SK-N-SH treated with all-trans-retinoic acid at 6 μM for 48 hours (cell line): Measurements from ENCODE around the gene RNF169.

ENCODE experiments used
- ATAC-seq: fragments of 200-7000 bp; cut with Tn5 transposase; 3 replicates; pipeline ENCODE4 v1.9.1; 2020; ENCODE audit warnings: mild to moderate bottlenecking, moderate library complexity
- BACH2 ChIP-seq: fragments of 250-450 bp; sonication (Bioruptor Pico); IDR thresholded peaks from 2 replicates; pipeline ENCODE4 v1.9.0; 2021; ENCODE audit warnings: mild to moderate bottlenecking, borderline replicate concordance
- CREB5 ChIP-seq: fragments of 250-450 bp; sonication (Bioruptor Pico); IDR thresholded peaks from 2 replicates; pipeline ENCODE4 v1.5.1; 2020; ENCODE audit warnings: low read depth, mild to moderate bottlenecking, moderate library complexity
- CSDC2 ChIP-seq: fragments of 250-450 bp; sonication (Bioruptor Pico); IDR thresholded peaks from 2 replicates; pipeline ENCODE4 v1.5.0; 2020; ENCODE audit warnings: mild to moderate bottlenecking, moderate library complexity
- ESRRG ChIP-seq: fragments of 250-450 bp; sonication (Bioruptor Pico); IDR thresholded peaks from 2 replicates; pipeline ENCODE4 v1.6.1; 2021; ENCODE audit warnings: mild to moderate bottlenecking
- GLIS3 ChIP-seq: fragments of 250-450 bp; sonication (Bioruptor Pico); IDR thresholded peaks from 2 replicates; pipeline ENCODE4 v1.5.0; 2020; ENCODE audit warnings: mild to moderate bottlenecking, moderate library complexity
- ISL1 ChIP-seq: fragments of 250-450 bp; sonication (Bioruptor Pico); IDR thresholded peaks from 2 replicates; pipeline ENCODE4 v2.1.2; 2022; ENCODE audit warnings: mild to moderate bottlenecking, moderate library complexity
- OSR1 ChIP-seq: fragments of 250-450 bp; sonication (Bioruptor Pico); IDR thresholded peaks from 2 replicates; pipeline ENCODE4 v1.8.0; 2022; ENCODE audit warnings: moderate library complexity, mild to moderate bottlenecking, inconsistent platforms
- POU6F1 ChIP-seq: fragments of 250-450 bp; sonication (Bioruptor Pico); IDR thresholded peaks from 2 replicates; pipeline ENCODE4 v1.8.0; 2021; ENCODE audit warnings: low read depth, mild to moderate bottlenecking, moderate library complexity, borderline replicate concordance
- PPARA ChIP-seq: fragments of 250-450 bp; sonication (Bioruptor Pico); IDR thresholded peaks from 2 replicates; pipeline ENCODE4 v1.5.0; 2020; ENCODE audit warnings: mild to moderate bottlenecking, borderline replicate concordance
- RARB ChIP-seq: fragments of 250-450 bp; sonication (Bioruptor Pico); IDR thresholded peaks from 2 replicates; pipeline ENCODE4 v1.8.0; 2021; ENCODE audit warnings: mild to moderate bottlenecking, moderate library complexity
- SNAI2 ChIP-seq: fragments of 250-450 bp; sonication (Bioruptor Pico); IDR thresholded peaks from 2 replicates; pipeline ENCODE4 v1.5.0; 2020; ENCODE audit warnings: mild to moderate bottlenecking, moderate library complexity
- TCF4 ChIP-seq: fragments of 250-450 bp; sonication (Bioruptor Pico); IDR thresholded peaks from 2 replicates; pipeline ENCODE4 v1.8.0; 2021; ENCODE audit warnings: mild to moderate bottlenecking, moderate library complexity, borderline replicate concordance
- TOX ChIP-seq: fragments of 250-450 bp; sonication (Bioruptor Pico); IDR thresholded peaks from 2 replicates; pipeline ENCODE4 v1.8.0; 2021; ENCODE audit warnings: mild to moderate bottlenecking, moderate library complexity, borderline replicate concordance
- ZC3H10 ChIP-seq: fragments of 250-450 bp; sonication (Bioruptor Pico); IDR thresholded peaks from 2 replicates; pipeline ENCODE4 v1.5.1; 2021; ENCODE audit warnings: mild to moderate bottlenecking, moderate library complexity
- ZFP30 ChIP-seq: fragments of 450-650 bp; formaldehyde crosslinking; IDR thresholded peaks from 2 replicates; pipeline ENCODE4 v1.5.0; 2022; ENCODE audit warnings: mild to moderate bottlenecking, moderate library complexity
- ZNF70 ChIP-seq: fragments of 450-650 bp; formaldehyde crosslinking; IDR thresholded peaks from 2 replicates; pipeline ENCODE4 v1.5.0; 2020; ENCODE audit warnings: mild to moderate bottlenecking, moderate library complexity
- ZNF8 ChIP-seq: fragments of 450-650 bp; formaldehyde crosslinking; IDR thresholded peaks from 2 replicates; pipeline ENCODE4 v1.5.0; 2020; ENCODE audit warnings: mild to moderate bottlenecking, moderate library complexity
- TF ChIP-seq, protein P1 (sequence below): fragments of 250-450 bp; sonication (Bioruptor Pico); IDR thresholded peaks from 2 replicates; pipeline ENCODE4 v1.5.0; 2020; ENCODE audit warnings: mild to moderate bottlenecking, moderate library complexity
- TF ChIP-seq, protein P2 (sequence below): fragments of 250-450 bp; sonication (Bioruptor Pico); IDR thresholded peaks from 2 replicates; pipeline ENCODE4 v1.8.0; 2020; ENCODE audit warnings: mild to moderate bottlenecking, moderate library complexity, borderline replicate concordance
- TF ChIP-seq, protein P3 (sequence below): fragments of 250-450 bp; sonication (Bioruptor Pico); IDR thresholded peaks from 2 replicates; pipeline ENCODE4 v1.5.1; 2021; ENCODE audit warnings: mild to moderate bottlenecking, moderate library complexity

RNF169 gene

DNA sequence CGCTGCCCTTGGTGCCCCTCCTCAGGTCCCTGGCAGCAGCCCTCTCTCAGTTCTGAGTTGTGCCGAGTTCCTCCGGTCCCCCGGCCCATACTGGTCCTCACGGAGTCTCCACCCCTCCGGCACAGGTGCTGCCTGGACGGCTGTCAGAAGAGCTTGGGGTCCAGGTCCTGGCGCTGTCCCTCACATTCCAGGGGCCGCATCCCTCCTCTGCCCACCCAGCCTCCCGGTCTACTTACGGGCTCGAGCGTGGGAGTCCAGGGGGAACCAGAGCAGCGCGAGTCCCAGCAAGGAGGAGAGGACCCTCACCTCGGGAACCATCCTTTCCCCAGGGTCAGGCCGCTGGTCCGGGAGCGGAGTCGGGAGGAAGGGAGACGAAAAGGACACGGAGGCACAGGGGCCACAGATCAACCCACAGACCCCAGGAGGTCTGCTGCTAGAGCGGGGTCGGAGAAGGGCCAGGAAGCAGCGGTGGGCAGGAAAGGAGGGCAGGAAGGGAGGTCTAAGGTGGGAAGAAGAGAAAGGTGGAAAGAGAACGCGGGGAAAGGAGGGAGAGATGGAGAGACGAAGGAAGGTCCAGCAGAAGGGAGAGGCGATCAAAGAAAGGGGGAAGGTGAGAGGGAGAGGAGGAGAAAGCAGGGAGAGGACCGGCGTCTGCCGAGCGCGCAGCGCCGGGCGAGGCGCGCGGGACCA lies 17.9 kb upstream of the RNF169 start:
- no peak for TF ChIP-seq ESRRG
- no peak for TF ChIP-seq ZC3H10 (CRISPR knock-in tag)
- TF ChIP-seq, protein P1, sequence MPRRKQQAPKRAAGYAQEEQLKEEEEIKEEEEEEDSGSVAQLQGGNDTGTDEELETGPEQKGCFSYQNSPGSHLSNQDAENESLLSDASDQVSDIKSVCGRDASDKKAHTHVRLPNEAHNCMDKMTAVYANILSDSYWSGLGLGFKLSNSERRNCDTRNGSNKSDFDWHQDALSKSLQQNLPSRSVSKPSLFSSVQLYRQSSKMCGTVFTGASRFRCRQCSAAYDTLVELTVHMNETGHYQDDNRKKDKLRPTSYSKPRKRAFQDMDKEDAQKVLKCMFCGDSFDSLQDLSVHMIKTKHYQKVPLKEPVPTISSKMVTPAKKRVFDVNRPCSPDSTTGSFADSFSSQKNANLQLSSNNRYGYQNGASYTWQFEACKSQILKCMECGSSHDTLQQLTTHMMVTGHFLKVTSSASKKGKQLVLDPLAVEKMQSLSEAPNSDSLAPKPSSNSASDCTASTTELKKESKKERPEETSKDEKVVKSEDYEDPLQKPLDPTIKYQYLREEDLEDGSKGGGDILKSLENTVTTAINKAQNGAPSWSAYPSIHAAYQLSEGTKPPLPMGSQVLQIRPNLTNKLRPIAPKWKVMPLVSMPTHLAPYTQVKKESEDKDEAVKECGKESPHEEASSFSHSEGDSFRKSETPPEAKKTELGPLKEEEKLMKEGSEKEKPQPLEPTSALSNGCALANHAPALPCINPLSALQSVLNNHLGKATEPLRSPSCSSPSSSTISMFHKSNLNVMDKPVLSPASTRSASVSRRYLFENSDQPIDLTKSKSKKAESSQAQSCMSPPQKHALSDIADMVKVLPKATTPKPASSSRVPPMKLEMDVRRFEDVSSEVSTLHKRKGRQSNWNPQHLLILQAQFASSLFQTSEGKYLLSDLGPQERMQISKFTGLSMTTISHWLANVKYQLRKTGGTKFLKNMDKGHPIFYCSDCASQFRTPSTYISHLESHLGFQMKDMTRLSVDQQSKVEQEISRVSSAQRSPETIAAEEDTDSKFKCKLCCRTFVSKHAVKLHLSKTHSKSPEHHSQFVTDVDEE (CRISPR knock-in tag), result no peak
- TF ChIP-seq CREB5 (CRISPR knock-in tag), result no peak
- no peak for TF ChIP-seq CSDC2 (CRISPR knock-in tag)
- TF ChIP-seq SNAI2 (CRISPR knock-in tag), result no peak
- no peak for TF ChIP-seq PPARA (CRISPR knock-in tag)
- TF ChIP-seq, protein P2, sequence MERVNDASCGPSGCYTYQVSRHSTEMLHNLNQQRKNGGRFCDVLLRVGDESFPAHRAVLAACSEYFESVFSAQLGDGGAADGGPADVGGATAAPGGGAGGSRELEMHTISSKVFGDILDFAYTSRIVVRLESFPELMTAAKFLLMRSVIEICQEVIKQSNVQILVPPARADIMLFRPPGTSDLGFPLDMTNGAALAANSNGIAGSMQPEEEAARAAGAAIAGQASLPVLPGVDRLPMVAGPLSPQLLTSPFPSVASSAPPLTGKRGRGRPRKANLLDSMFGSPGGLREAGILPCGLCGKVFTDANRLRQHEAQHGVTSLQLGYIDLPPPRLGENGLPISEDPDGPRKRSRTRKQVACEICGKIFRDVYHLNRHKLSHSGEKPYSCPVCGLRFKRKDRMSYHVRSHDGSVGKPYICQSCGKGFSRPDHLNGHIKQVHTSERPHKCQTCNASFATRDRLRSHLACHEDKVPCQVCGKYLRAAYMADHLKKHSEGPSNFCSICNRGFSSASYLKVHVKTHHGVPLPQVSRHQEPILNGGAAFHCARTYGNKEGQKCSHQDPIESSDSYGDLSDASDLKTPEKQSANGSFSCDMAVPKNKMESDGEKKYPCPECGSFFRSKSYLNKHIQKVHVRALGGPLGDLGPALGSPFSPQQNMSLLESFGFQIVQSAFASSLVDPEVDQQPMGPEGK (CRISPR knock-in tag), result no peak
- TF ChIP-seq TCF4 (CRISPR knock-in tag), result no peak
- TF ChIP-seq ZNF8, result no peak
- ATAC-seq, result no peak

DNA sequence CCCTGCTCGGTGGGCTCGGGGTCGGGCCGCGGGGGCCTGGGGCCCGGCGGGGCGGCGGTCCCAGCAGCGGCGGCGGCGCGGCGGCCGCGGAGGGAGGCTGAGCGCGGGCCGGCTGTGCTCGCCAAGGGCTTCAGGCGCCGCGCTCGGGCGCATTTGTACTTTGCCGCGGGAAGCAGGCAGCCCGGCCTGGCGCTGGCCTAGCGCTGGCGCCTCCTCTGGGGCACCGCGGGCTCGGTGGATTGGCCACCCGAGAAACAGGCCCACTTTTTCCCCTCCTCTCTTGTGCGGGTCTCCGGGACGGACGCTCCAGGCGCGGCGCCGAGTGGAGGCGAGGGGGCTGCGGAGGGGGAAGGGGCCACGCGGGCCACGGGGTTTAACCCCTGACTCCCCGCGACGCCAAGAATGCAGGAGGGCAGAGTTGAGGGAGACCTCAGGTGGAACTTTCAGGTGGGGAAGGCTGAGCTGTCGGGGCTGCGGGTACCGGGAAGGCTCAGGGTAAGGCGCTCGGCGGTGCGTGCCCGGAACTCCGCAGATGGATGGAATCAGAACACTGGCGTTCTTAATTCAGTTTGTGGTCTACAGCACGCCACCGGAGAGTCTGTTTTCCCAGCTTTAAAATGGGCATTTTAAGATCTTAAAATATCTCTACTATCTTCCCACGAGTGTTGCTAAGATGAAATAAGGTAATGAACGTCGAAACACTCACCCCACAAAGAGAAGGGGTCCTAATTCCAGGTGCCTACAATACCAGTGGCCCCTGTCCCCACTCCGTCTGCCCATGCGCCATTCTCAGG lies 17.2 kb upstream of the RNF169 start, which contains the start of gene CHRDL2:
TSS of gene CHRDL2 (minus strand) at position 126 of the 794 bp plus-strand sequence. CDS start 538 bp downstream, outside the sequence.
- ATAC-seq, result peak; percentile 64
- TF ChIP-seq ZNF70 (CRISPR knock-in tag) (no peak), CSDC2 (CRISPR knock-in tag) (no peak), BACH2 (CRISPR knock-in tag) (no peak), RARB (CRISPR knock-in tag) (no peak), ZFP30 (CRISPR knock-in tag) (no peak), ISL1 (CRISPR knock-in tag) (no peak), ZNF8 (no peak), PPARA (CRISPR knock-in tag) (no peak), SNAI2 (CRISPR knock-in tag) (no peak), OSR1 (CRISPR knock-in tag) (no peak)
- TF ChIP-seq, protein P1 (CRISPR knock-in tag), result no peak
- TF ChIP-seq, protein P3, sequence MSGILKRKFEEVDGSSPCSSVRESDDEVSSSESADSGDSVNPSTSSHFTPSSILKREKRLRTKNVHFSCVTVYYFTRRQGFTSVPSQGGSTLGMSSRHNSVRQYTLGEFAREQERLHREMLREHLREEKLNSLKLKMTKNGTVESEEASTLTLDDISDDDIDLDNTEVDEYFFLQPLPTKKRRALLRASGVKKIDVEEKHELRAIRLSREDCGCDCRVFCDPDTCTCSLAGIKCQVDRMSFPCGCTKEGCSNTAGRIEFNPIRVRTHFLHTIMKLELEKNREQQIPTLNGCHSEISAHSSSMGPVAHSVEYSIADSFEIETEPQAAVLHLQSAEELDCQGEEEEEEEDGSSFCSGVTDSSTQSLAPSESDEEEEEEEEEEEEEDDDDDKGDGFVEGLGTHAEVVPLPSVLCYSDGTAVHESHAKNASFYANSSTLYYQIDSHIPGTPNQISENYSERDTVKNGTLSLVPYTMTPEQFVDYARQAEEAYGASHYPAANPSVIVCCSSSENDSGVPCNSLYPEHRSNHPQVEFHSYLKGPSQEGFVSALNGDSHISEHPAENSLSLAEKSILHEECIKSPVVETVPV, result no peak

GRCh38 chr11:74734559-74734925 lies 14.1 kb upstream of the RNF169 start:
- TF ChIP-seq GLIS3 (CRISPR knock-in tag) (no peak), TCF4 (CRISPR knock-in tag) (no peak), ZNF70 (CRISPR knock-in tag) (no peak), CREB5 (CRISPR knock-in tag) (no peak), OSR1 (CRISPR knock-in tag) (no peak), SNAI2 (CRISPR knock-in tag) (no peak), TOX (no peak), POU6F1 (CRISPR knock-in tag) (no peak)
- TF ChIP-seq, all 23 proteins: peak for 0

More at GRCh38 chr11:74734559-74734925, 14.1 kb upstream of the RNF169 start:
- ATAC-seq, result no peak
